HepG2 (cell line): ENCODE measurements around the gene SMIM45.
A peak's percentile ranks its signal among the peaks of the same experiment; 100 is the strongest.

Experiments used
- ATAC-seq: fragments of 200-7000 bp; cut with Tn5 transposase; 3 replicates; pipeline ENCODE4 v1.9.1; 2020; ENCODE audit warnings: mild to moderate bottlenecking, moderate library complexity
- BruUV-seq: library from RNA; stranded (reverse); fragments of 400-500 nt; replicated peaks from 2 replicates; lab custom pipeline; 2021; lab: Mats Ljungman, UMichigan
- CTCF ChIA-PET: fragments of 300-600 bp; formaldehyde crosslinking; extraction: SDS; loops from one replicate; lab custom pipeline; 2021; ENCODE audit warnings: low total read pairs, inconsistent platforms, low intra/inter-chr PET ratio; lab: Yijun Ruan, JAX
- POLR2A ChIA-PET: fragments of 350-600 bp; sonication (Branson Sonifier 250); formaldehyde crosslinking; loops from one replicate; lab custom pipeline; 2020; ENCODE audit warnings: antibody characterized with exemption, inconsistent platforms; lab: Yijun Ruan, JAX
- DNase-seq: peaks from one replicate; pipeline ENCODE4 v3.0.0-alpha.2; 2015; ENCODE audit warnings: low spot score
- FAIRE-seq: peaks from 3 replicates; lab custom pipeline; 2011; peaks lifted over from hg19 to GRCh38; lab: Jason Lieb, UNC
- H2AFZ ChIP-seq: one replicate; pipeline ENCODE4 v1.6.1; 2011; ENCODE audit warnings: low read length, inconsistent platforms
- H3K27ac ChIP-seq: fragments of 300-600 bp; 3 replicates; pipeline ENCODE4 v1.8.0; 2011; ENCODE audit warnings: mixed run types, mild to moderate bottlenecking, mixed read lengths, low read length, inconsistent platforms; ENCODE audit not compliant: insufficient read depth; ENCODE audit errors: extremely low read length
- H3K27me3 ChIP-seq, 2 experiments: fragments of 200-600 bp in 1 of 2; 2 replicates in 1 of 2; 3 replicates in 1 of 2; pipeline versions ENCODE4 v1.6.0 to v1.8.0; 2011; ENCODE audit warnings: low read length in 2 of 2, mild to moderate bottlenecking in 2 of 2, moderate library complexity in 2 of 2, inconsistent platforms in 1 of 2; ENCODE audit not compliant: insufficient read depth in 2 of 2, control insufficient read depth in 1 of 2
- H3K36me3 ChIP-seq, 2 experiments: fragments of 200-600 bp in 1 of 2; replicated peaks in 1 of 2; 2 replicates in 1 of 2; 3 replicates in 1 of 2; pipeline versions ENCODE4 v1.5.1 to v1.8.0; 2011; ENCODE audit warnings: low read length in 2 of 2, inconsistent platforms in 1 of 2; ENCODE audit not compliant: insufficient read depth in 2 of 2, control insufficient read depth in 1 of 2
- H3K4me1 ChIP-seq: 2 replicates; pipeline ENCODE4 v1.5.1; 2012; ENCODE audit warnings: low read length, inconsistent platforms; ENCODE audit not compliant: insufficient read depth
- H3K4me2 ChIP-seq: 2 replicates; pipeline ENCODE4 v1.6.0; 2011; ENCODE audit warnings: low read depth, low read length, inconsistent platforms
- H3K4me3 ChIP-seq, 3 experiments: fragments of 200-600 bp in 1 of 3; sonication (generic), shearing (Covaris generic) in 1 of 3; replicated peaks in 1 of 3; 2 replicates each; pipeline ENCODE4 v1.5.1; 2011 to 2016; ENCODE audit warnings: low read length in 3 of 3, inconsistent platforms in 2 of 3, low read depth in 2 of 3, mild to moderate bottlenecking in 2 of 3, control low read depth in 1 of 3, mixed read lengths in 1 of 3; ENCODE audit not compliant: insufficient read depth in 1 of 3
- H3K79me2 ChIP-seq: one replicate; pipeline ENCODE4 v1.6.1; 2011; ENCODE audit warnings: low read length, inconsistent platforms; ENCODE audit not compliant: insufficient read depth
- H3K9ac ChIP-seq: 2 replicates; pipeline ENCODE4 v1.6.0; 2011; ENCODE audit warnings: mild to moderate bottlenecking, low read depth, low read length, inconsistent platforms; ENCODE audit not compliant: insufficient read depth
- H3K9me3 ChIP-seq: 2 replicates; pipeline ENCODE4 v1.5.1; 2012; ENCODE audit warnings: mild to moderate bottlenecking, low read length
- H4K20me1 ChIP-seq: 2 replicates; pipeline ENCODE4 v1.6.0; 2011; ENCODE audit warnings: inconsistent platforms, mild to moderate bottlenecking, low read length, moderate library complexity; ENCODE audit not compliant: insufficient read depth
- EZH2 ChIP-seq: conservative IDR thresholded peaks from 2 replicates; pipeline ENCODE4 v1.6.1; 2012; ENCODE audit warnings: mild to moderate bottlenecking, low read depth, low read length, moderate library complexity
- FOXM1 ChIP-seq: sonication (generic); formaldehyde crosslinking; IDR thresholded peaks from 2 replicates; pipeline ENCODE4 v1.5.0; 2020; ENCODE audit warnings: missing genetic modification reagents
- HMG20A ChIP-seq: IDR thresholded peaks from 2 replicates; pipeline ENCODE4 v1.6.1; 2016; ENCODE audit warnings: borderline replicate concordance
- HMGA1 ChIP-seq: sonication (generic); formaldehyde crosslinking; conservative IDR thresholded peaks from 2 replicates; pipeline ENCODE4 v1.4.0; 2020; ENCODE audit warnings: missing genetic modification reagents
- KDM3A ChIP-seq: IDR thresholded peaks from 2 replicates; pipeline ENCODE4 v1.6.1; 2018; ENCODE audit warnings: low read depth, missing compliant biosample characterization
- NR1H2 ChIP-seq: sonication (generic); formaldehyde crosslinking; IDR thresholded peaks from 2 replicates; pipeline ENCODE4 v1.8.1; 2022; ENCODE audit warnings: low read depth, missing genetic modification reagents, borderline replicate concordance
- RAD51 ChIP-seq: fragments of 450-650 bp; IDR thresholded peaks from 2 replicates; pipeline ENCODE4 v1.6.1; 2016; ENCODE audit warnings: borderline replicate concordance
- SKIL ChIP-seq: sonication (generic); formaldehyde crosslinking; IDR thresholded peaks from 2 replicates; pipeline ENCODE4 v1.8.0; 2022; ENCODE audit warnings: missing genetic modification reagents, mild to moderate bottlenecking, moderate library complexity, borderline replicate concordance
- TCF7L2 ChIP-seq: IDR thresholded peaks from 2 replicates; pipeline ENCODE4 v1.6.1; 2011; ENCODE audit warnings: mild to moderate bottlenecking, low read depth, low read length, moderate library complexity
- ZFAT ChIP-seq: sonication (generic); formaldehyde crosslinking; conservative IDR thresholded peaks from 2 replicates; pipeline ENCODE4 v1.8.1; 2023; ENCODE audit warnings: missing genetic modification reagents, inconsistent platforms
- WGBS: methylation state at CpG from one replicate; pipeline ENCODE4 v1.1.6; 2017; ENCODE audit warnings: low lambda C conversion rate; 5-methylcytosine and 5-hydroxymethylcytosine counted together
- in situ Hi-C: cut with HindIII; loops from 2 replicates; pipeline ENCODE4 v1.10.0; 2017; ENCODE audit warnings: low pct_unique_long_range_greater_than_20kb; ENCODE audit not compliant: extremely low pct_ligation_motif_present
- intact Hi-C: fragments of 100-400 bp; cut with micrococcal nuclease; formaldehyde crosslinking; loops from one replicate; pipeline ENCODE4 v1.10.0; 2022; ENCODE audit not compliant: unreplicated experiment
- TF ChIP-seq, protein P1 (sequence below): sonication (generic); formaldehyde crosslinking; IDR thresholded peaks from 2 replicates; pipeline ENCODE4 v1.4.0; 2020; ENCODE audit warnings: missing genetic modification reagents

Gene SMIM45

GRCh38 chr22:41976070-41976901 lies 24.3 kb downstream of the SMIM45 start:
- H3K4me3 ChIP-seq = peak overlapping the region in 2 of 3 experiments; percentile 17 to 52; a peak in 2 of 6 replicates
- no peaks in the 10 kb centered on the region for H4K20me1 ChIP-seq
- no peak overlapping the region for H2AFZ ChIP-seq
- ChIA-PET CTCF (no interaction called here), POLR2A (no interaction called here)
- no peak overlapping the region for H3K9ac ChIP-seq
- FAIRE-seq = no peak
- no TSS peak for BruUV-seq
- no peaks in the 10 kb centered on the region for H3K79me2 ChIP-seq
- no peaks in the 10 kb centered on the region for H3K9me3 ChIP-seq
- peaks cover 4 to 70% of the 10 kb centered on the region in 2 experiments for H3K27me3 ChIP-seq
- H3K27ac ChIP-seq = no peak overlapping the region
- TF ChIP-seq FOXM1 (CRISPR knock-in tag) = no peak
- TF ChIP-seq, protein P1, sequence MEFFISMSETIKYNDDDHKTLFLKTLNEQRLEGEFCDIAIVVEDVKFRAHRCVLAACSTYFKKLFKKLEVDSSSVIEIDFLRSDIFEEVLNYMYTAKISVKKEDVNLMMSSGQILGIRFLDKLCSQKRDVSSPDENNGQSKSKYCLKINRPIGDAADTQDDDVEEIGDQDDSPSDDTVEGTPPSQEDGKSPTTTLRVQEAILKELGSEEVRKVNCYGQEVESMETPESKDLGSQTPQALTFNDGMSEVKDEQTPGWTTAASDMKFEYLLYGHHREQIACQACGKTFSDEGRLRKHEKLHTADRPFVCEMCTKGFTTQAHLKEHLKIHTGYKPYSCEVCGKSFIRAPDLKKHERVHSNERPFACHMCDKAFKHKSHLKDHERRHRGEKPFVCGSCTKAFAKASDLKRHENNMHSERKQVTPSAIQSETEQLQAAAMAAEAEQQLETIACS (CRISPR knock-in tag) = 0 out of 2 replicates have a peak, but pooled peaks have one; percentile 27
- peak overlapping the region; percentile 60 for H3K4me2 ChIP-seq
- peak; percentile 17; the same call in 2 of the 3 replicates for ATAC-seq
- DNase-seq = no peak
- intact Hi-C loops = no loop called here
- H3K36me3 ChIP-seq = no peaks in the 10 kb centered on the region
- 0 out of 2 replicates have a peak, but pooled peaks cover 5% of the 10 kb centered on the region for H3K4me1 ChIP-seq
- WGBS = 9% methylated on average over 36 of the region's 72 CpGs
- in situ Hi-C loops = no loop called here

DNA sequence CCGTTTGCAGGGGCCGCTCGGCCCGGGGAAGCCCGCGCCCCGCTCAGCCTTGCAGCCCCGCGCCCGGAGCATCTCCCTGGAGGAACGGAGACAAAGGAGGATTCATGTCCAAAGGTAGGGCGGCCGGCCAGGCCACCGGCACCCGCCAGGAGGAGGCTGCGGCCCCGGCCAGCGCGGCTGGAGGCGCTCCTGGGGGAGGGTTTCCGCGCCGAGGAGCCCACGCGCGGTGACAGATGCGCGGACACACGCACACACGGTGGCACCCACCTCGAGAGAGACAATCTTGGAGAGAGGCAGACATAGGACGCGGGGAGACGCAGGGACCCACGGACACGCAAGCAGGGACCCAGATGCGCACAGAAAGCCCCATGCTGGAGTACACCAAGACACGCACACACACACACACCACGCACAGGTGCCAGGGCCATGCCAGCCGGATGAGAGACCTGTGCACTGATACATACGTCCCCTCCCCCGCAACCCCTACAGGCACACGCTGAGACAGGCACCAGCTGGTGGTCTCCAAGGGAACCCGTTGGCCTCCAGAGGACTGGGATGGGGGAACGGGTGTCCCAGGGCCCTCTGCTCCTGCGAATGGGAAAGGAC lies 25.1 kb downstream of the SMIM45 start:
- in situ Hi-C loops = no loop called here
- H3K4me2 ChIP-seq = peak overlapping the region; percentile 53; the same call in 1 of the 2 replicates
- no TSS peak for BruUV-seq
- TF ChIP-seq TCF7L2 (no peak), HMGA1 (CRISPR knock-in tag) (no peak), RAD51 (no peak), SKIL (CRISPR knock-in tag) (no peak), KDM3A (CRISPR knock-in tag) (no peak), EZH2 (0 out of 2 replicates have a peak, but pooled peaks have one; percentile 60), ZFAT (no peak), NR1H2 (CRISPR knock-in tag) (no peak), HMG20A (CRISPR knock-in tag) (no peak)

More for the DNA sequence above, 25.1 kb downstream of the SMIM45 start:
- CTCF ChIA-PET = no interaction called here
- intact Hi-C loops = no loop called here
- H3K27me3 ChIP-seq = peaks cover 5 to 68% of the 10 kb centered on the region in 2 experiments
- no peak overlapping the region for H3K9ac ChIP-seq
- no peaks in the 10 kb centered on the region for H3K9me3 ChIP-seq
- H3K4me1 ChIP-seq = 0 out of 2 replicates have a peak, but pooled peaks cover 5% of the 10 kb centered on the region
- POLR2A ChIA-PET = no interaction called here
- H3K27ac ChIP-seq = no peak overlapping the region
- no peak overlapping the region for H2AFZ ChIP-seq
- no peak for FAIRE-seq
- no peak for DNase-seq
- no peaks in the 10 kb centered on the region for H3K36me3 ChIP-seq
- no peaks in the 10 kb centered on the region for H3K79me2 ChIP-seq
- 34% methylated on average over 13 of the region's 46 CpGs for WGBS
- H4K20me1 ChIP-seq = no peaks in the 10 kb centered on the region
- peak overlapping the region in 2 of 3 experiments; percentile 18 to 37; a peak in 2 of 6 replicates for H3K4me3 ChIP-seq
- ATAC-seq = no peak
